Common myeloid progenitor, CD34-positive (primary cell): Measurements from ENCODE around the gene CACNA2D3.

Source experiments
- CTCF ChIA-PET: fragments of 350-600 bp; sonication (Branson Sonifier 250); formaldehyde crosslinking; loops from one replicate; lab custom pipeline; 2021; ENCODE audit warnings: antibody characterized with exemption; lab: Charles Lee
- POLR2A ChIA-PET: fragments of 350-600 bp; sonication (Branson Sonifier 250); formaldehyde crosslinking; loops from one replicate; lab custom pipeline; 2021; ENCODE audit warnings: antibody characterized with exemption; lab: Charles Lee
- DNase-seq, 3 donors: peaks; one replicate each; pipeline versions ENCODE4 v3.0.0 to v3.0.0-alpha.2; 2013
- H3K27ac ChIP-seq, 2 experiments: 1 replicate in 1 of 2; 2 replicates in 1 of 2; pipeline ENCODE4 v1.7.0; 2013; ENCODE audit warnings: inconsistent platforms in 2 of 2, low read length in 2 of 2, mild to moderate bottlenecking in 2 of 2, low read depth in 1 of 2, moderate library complexity in 1 of 2; ENCODE audit not compliant: severe bottlenecking in 2 of 2, insufficient read depth in 1 of 2, poor library complexity in 1 of 2
- H3K27me3 ChIP-seq, 5 experiments: replicated peaks in 2 of 5; 1 replicate in 3 of 5; 2 replicates in 2 of 5; pipeline versions ENCODE4 v1.6.1 to v1.7.0; 2013; ENCODE audit warnings: low read length in 4 of 5, mild to moderate bottlenecking in 2 of 5, moderate library complexity in 2 of 5, inconsistent platforms in 1 of 5; ENCODE audit not compliant: insufficient read depth in 5 of 5, control insufficient read depth in 4 of 5
- H3K36me3 ChIP-seq, 4 experiments: 1 replicate in 2 of 4; 2 replicates in 2 of 4; pipeline versions ENCODE4 v1.6.1 to v1.7.0; 2013; ENCODE audit warnings: low read length in 3 of 4, control low read depth in 1 of 4, mild to moderate bottlenecking in 1 of 4; ENCODE audit not compliant: control insufficient read depth in 4 of 4, insufficient read depth in 4 of 4
- H3K4me1 ChIP-seq, 4 experiments: 1 replicate in 3 of 4; 2 replicates in 1 of 4; pipeline versions ENCODE4 v1.6.1 to v1.7.1; 2013; ENCODE audit warnings: low read length in 3 of 4, mild to moderate bottlenecking in 3 of 4, control low read depth in 1 of 4, inconsistent platforms in 1 of 4, moderate library complexity in 1 of 4; ENCODE audit not compliant: control insufficient read depth in 4 of 4, insufficient read depth in 4 of 4; ENCODE audit errors: control extremely low read depth in 1 of 4
- H3K4me3 ChIP-seq, 7 experiments: 1 replicate in 4 of 7; 2 replicates in 3 of 7; pipeline versions ENCODE4 v1.5.1 to v1.7.0; 2013; ENCODE audit warnings: mild to moderate bottlenecking in 7 of 7, low read length in 6 of 7, moderate library complexity in 6 of 7, inconsistent platforms in 2 of 7, low read depth in 2 of 7, control low read depth in 1 of 7; ENCODE audit not compliant: insufficient read depth in 4 of 7, control insufficient read depth in 1 of 7; ENCODE audit errors: extremely low read depth in 1 of 7
- H3K9me3 ChIP-seq, 5 experiments: 1 replicate in 4 of 5; 2 replicates in 1 of 5; pipeline versions ENCODE4 v1.6.1 to v1.7.1; 2013; ENCODE audit warnings: low read length in 4 of 5, mild to moderate bottlenecking in 2 of 5, inconsistent platforms in 1 of 5, low read depth in 1 of 5, moderate library complexity in 1 of 5; ENCODE audit not compliant: control insufficient read depth in 4 of 5, insufficient read depth in 2 of 5; ENCODE audit errors: control extremely low read depth in 1 of 5
- WGBS: methylation state at CpG from one replicate; pipeline ENCODE4 v1.1.5; 2013; ENCODE audit not compliant: insufficient coverage; 5-methylcytosine and 5-hydroxymethylcytosine counted together

CACNA2D3 gene

GRCh38 chr3:54313418-54313817 is 191.1 kb downstream of the CACNA2D3 start:
- Histone ChIP-seq H3K4me3 (no peak overlapping the region), H3K9me3 (peaks cover 0 to 5% (median 0%) of the 10 kb centered on the region in 5 experiments), H3K27me3 (peaks cover 0 to 16% (median 2%) of the 10 kb centered on the region in 5 experiments), H3K4me1 (no peaks in the 10 kb centered on the region), H3K36me3 (no peaks in the 10 kb centered on the region), H3K27ac (no peak overlapping the region)
- CTCF ChIA-PET, result no interaction called here
- WGBS, result 100% methylated on average over 3 of the region's 5 CpGs
- no peak for DNase-seq
- POLR2A ChIA-PET, result no interaction called here

GRCh38 chr3:54321520-54321919 is 199.2 kb downstream of the CACNA2D3 start:
- WGBS, result 43% methylated on average over 4 of the region's 5 CpGs

DNA sequence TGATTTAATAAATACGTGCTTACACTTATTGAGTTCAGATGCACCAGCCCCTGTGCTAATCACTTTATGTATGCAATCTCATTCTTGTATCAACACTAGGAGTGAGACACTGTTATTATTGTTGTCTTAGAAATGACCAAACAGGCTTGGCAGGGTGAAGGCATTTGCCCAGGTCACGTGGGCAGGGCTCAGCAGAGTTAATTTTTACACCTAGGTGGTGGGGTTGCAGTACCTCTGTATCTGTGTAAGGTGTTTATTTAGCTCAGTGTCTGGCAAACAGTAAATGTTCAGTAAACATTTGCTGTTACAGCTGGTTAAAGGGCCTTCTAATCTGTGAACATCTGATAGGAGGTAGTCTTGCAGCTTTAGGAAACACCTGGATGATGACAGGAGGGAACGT is 200.0 kb downstream of the CACNA2D3 start:
- Histone ChIP-seq H3K4me1 (no peaks in the 10 kb centered on the region), H3K4me3 (no peak overlapping the region), H3K9me3 (no peaks in the 10 kb centered on the region), H3K27ac (no peak overlapping the region), H3K36me3 (no peaks in the 10 kb centered on the region), H3K27me3 (peaks cover 0 to 11% (median 0%) of the 10 kb centered on the region in 5 experiments)
- ChIA-PET POLR2A (no interaction called here), CTCF (no interaction called here)
- 85% methylated on average over 2 of the region's 3 CpGs for WGBS
- no peak for DNase-seq

More at GRCh38 chr3:54321520-54321919, 199.2 kb downstream of the CACNA2D3 start:
- peaks cover 0 to 8% (median 0%) of the 10 kb centered on the region in 5 experiments for H3K27me3 ChIP-seq
- H3K9me3 ChIP-seq, result no peaks in the 10 kb centered on the region
- no peak for DNase-seq
- POLR2A ChIA-PET, result no interaction called here
- CTCF ChIA-PET, result no interaction called here
- no peaks in the 10 kb centered on the region for H3K36me3 ChIP-seq
- H3K4me3 ChIP-seq, result no peak overlapping the region
- no peaks in the 10 kb centered on the region for H3K4me1 ChIP-seq
- H3K27ac ChIP-seq, result no peak overlapping the region

DNA sequence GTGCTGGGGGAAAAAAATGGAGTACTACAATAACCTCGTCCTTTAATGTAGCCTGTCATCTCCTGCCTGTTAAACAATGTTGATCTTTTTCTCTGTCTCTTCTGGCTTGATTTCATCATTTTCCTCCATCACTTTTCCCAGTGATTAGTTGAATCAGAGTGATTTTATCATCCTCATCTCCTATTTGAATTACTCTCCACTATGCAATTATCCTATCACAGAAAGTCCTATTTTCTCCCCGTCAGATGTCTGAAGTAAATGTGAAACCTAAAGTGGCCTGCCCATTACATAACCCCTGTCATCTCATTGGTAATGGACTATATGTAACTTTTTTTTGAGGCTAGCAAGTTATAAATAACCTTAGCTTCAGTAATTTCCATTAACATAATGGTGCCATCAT is 201.8 kb downstream of the CACNA2D3 start:
- Histone ChIP-seq H3K4me3 (no peak overlapping the region), H3K27ac (no peak overlapping the region), H3K9me3 (peaks cover 0 to 2% (median 0%) of the 10 kb centered on the region in 5 experiments), H3K4me1 (no peaks in the 10 kb centered on the region), H3K36me3 (no peaks in the 10 kb centered on the region), H3K27me3 (peaks cover 0 to 11% (median 0%) of the 10 kb centered on the region in 5 experiments)
- ChIA-PET CTCF (no interaction called here), POLR2A (no interaction called here)
- no CpG with 5 or more reads among the region's 2 CpGs for WGBS
- DNase-seq, result no peak

- Histone ChIP-seq H3K4me3 (no peak overlapping the region), H3K4me1 (no peaks in the 10 kb centered on the region), H3K27me3 (peaks cover 0 to 14% (median 2%) of the 10 kb centered on the region in 5 experiments), H3K36me3 (no peaks in the 10 kb centered on the region), H3K9me3 (peaks cover 0 to 2% (median 0%) of the 10 kb centered on the region in 5 experiments), H3K27ac (no peak overlapping the region)
- ChIA-PET POLR2A (no interaction called here), CTCF (no interaction called here)
- 83% methylated on average over 6 of the region's 7 CpGs for WGBS
- no peak for DNase-seq
Observed at GRCh38 chr3:54326951-54327350, 204.6 kb downstream of the CACNA2D3 start.

GRCh38 chr3:54331341-54331740 is 209.0 kb downstream of the CACNA2D3 start:
- peaks cover 0 to 2% (median 0%) of the 10 kb centered on the region in 5 experiments for H3K9me3 ChIP-seq
- no peak overlapping the region for H3K27ac ChIP-seq
- H3K27me3 ChIP-seq, result peaks cover 0 to 25% (median 2%) of the 10 kb centered on the region in 5 experiments
- ChIA-PET POLR2A (no interaction called here), CTCF (interaction anchor here (1.0 kb wide), 1 partner anchor 10 kb away, joined by 3 read pairs; no protein-coding TSS in a partner anchor)
- H3K36me3 ChIP-seq, result no peaks in the 10 kb centered on the region
- no peak for DNase-seq
- H3K4me1 ChIP-seq, result no peaks in the 10 kb centered on the region
- H3K4me3 ChIP-seq, result no peak overlapping the region
- WGBS, result no CpG with 5 or more reads among the region's 2 CpGs

DNA sequence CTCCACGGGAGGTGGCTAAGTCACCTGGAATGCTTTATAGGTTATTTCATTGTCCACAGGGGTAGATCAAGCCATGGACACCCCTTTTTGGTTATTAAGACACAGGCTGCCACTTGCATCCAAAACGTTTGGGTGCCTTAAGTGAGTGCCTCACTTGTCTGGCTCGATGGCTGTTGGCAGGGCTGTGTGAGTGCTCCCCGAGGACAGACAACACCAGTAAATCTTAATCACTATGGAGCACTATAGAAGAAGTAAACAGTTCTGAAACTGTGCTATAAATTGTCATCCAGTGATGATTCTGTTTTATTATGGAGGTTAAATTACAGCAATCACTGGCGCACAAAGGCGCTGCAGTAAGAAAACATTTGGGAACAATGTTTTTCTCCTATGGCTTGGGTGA is 215.5 kb downstream of the CACNA2D3 start:
- Histone ChIP-seq H3K36me3 (no peaks in the 10 kb centered on the region), H3K27me3 (peaks cover 0 to 16% (median 2%) of the 10 kb centered on the region in 5 experiments), H3K4me1 (peaks cover 0 to 9% (median 6%) of the 10 kb centered on the region in 4 experiments), H3K9me3 (no peaks in the 10 kb centered on the region), H3K4me3 (no peak overlapping the region), H3K27ac (no peak overlapping the region)
- ChIA-PET POLR2A (no interaction called here), CTCF (no interaction called here)
- 91% methylated on average over 5 of the region's 6 CpGs for WGBS
- no peak for DNase-seq
